HEK293T (cell line): ENCODE results near the gene CEP85L.

ENCODE experiments used
- CTCF ChIA-PET: fragments of 350-600 bp; formaldehyde crosslinking; extraction: SDS; loops from one replicate; lab custom pipeline; 2021; ENCODE audit warnings: antibody characterized with exemption, inconsistent platforms; lab: Yijun Ruan, JAX
- POLR2A ChIA-PET: fragments of 350-600 bp; formaldehyde crosslinking; extraction: SDS; loops from one replicate; lab custom pipeline; 2020; ENCODE audit warnings: antibody characterized with exemption, inconsistent platforms; lab: Yijun Ruan, JAX
- DNase-seq: peaks from one replicate; pipeline ENCODE4 v3.0.0; 2012; ENCODE audit warnings: mixed read lengths; ENCODE audit errors: extremely low spot score
- ARNT ChIP-seq: fragments of 450-650 bp; IDR thresholded peaks from 2 replicates; pipeline ENCODE4 v1.6.1; 2017; ENCODE audit warnings: mild to moderate bottlenecking
- BHLHE40 ChIP-seq: fragments of 450-650 bp; IDR thresholded peaks from 2 replicates; pipeline ENCODE4 v1.6.1; 2016; ENCODE audit warnings: mild to moderate bottlenecking, moderate library complexity, borderline replicate concordance
- CTBP1 ChIP-seq: fragments of 450-650 bp; IDR thresholded peaks from 2 replicates; pipeline ENCODE4 v1.6.1; 2016; ENCODE audit warnings: borderline replicate concordance
- ELF4 ChIP-seq: fragments of 450-650 bp; IDR thresholded peaks from 2 replicates; pipeline ENCODE4 v1.6.1; 2017; ENCODE audit warnings: antibody characterized with exemption
- FOXA1 ChIP-seq: fragments of 450-650 bp; IDR thresholded peaks from 2 replicates; pipeline ENCODE4 v1.6.1; 2016; ENCODE audit warnings: mild to moderate bottlenecking
- FOXK2 ChIP-seq: fragments of 450-650 bp; IDR thresholded peaks from 2 replicates; pipeline ENCODE4 v1.6.1; 2016; ENCODE audit warnings: mild to moderate bottlenecking
- FOXM1 ChIP-seq: fragments of 450-650 bp; IDR thresholded peaks from 2 replicates; pipeline ENCODE4 v1.6.1; 2017; ENCODE audit warnings: mild to moderate bottlenecking, borderline replicate concordance
- HDGF ChIP-seq: fragments of 450-650 bp; IDR thresholded peaks from 2 replicates; pipeline ENCODE4 v1.6.1; 2017; ENCODE audit warnings: antibody characterized with exemption, borderline replicate concordance
- L3MBTL2 ChIP-seq: fragments of 450-650 bp; conservative IDR thresholded peaks from 2 replicates; pipeline ENCODE4 v1.6.1; 2016; ENCODE audit warnings: mild to moderate bottlenecking
- LEF1 ChIP-seq: fragments of 450-650 bp; IDR thresholded peaks from 2 replicates; pipeline ENCODE4 v1.6.1; 2017; ENCODE audit warnings: mild to moderate bottlenecking, borderline replicate concordance
- NFRKB ChIP-seq: fragments of 450-650 bp; IDR thresholded peaks from 2 replicates; pipeline ENCODE4 v1.6.1; 2016; ENCODE audit warnings: mild to moderate bottlenecking, moderate library complexity
- SP1 ChIP-seq: fragments of 450-650 bp; IDR thresholded peaks from 2 replicates; pipeline ENCODE4 v1.6.1; 2017
- SUZ12 ChIP-seq: fragments of 450-650 bp; IDR thresholded peaks from 2 replicates; pipeline ENCODE4 v1.6.1; 2016; ENCODE audit warnings: mild to moderate bottlenecking
- TARDBP ChIP-seq: fragments of 450-650 bp; IDR thresholded peaks from 2 replicates; pipeline ENCODE4 v1.6.1; 2016
- ZNF384 ChIP-seq: fragments of 450-650 bp; IDR thresholded peaks from 2 replicates; pipeline ENCODE4 v1.6.1; 2016
- TF ChIP-seq, protein P1 (sequence below): fragments of 450-650 bp; IDR thresholded peaks from 2 replicates; pipeline ENCODE4 v1.6.1; 2016

CEP85L gene

DNA sequence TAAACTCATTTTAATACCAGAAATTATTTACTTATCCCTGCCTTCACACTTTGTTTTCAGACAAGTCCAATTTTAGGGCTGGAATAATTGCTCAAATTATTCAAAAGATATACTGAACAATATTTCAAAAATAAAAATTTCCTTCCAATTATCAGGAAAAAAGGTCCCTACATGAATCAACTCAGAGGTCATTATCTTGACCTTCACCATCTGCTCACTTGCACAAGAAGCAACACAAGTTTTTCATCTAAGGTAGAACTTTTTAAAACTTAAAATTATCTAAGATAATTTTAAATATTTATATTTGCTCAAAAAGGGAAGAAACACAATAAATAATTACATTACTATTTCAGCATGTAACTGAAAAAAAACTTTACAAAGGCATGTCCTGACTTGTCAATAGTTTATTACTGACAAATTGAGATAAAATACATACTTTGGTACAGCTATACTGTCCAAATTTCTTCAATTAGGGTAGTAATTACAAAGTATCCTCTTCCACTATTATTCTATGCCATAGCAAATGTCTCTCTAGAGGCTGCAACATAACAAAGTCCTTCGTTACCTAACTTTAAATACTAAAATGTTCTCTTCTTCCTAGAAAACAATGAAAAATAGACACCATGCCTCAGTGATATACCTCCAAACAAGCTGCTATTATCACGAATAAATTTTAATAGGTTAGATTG, 2.4 kb downstream of the CEP85L start:
- no peak for TF ChIP-seq SUZ12
- TF ChIP-seq ZNF384, result no peak
- TF ChIP-seq FOXM1, result no peak
- no peak for TF ChIP-seq SP1
- no peak for TF ChIP-seq HDGF
- no peak for TF ChIP-seq ARNT
- DNase-seq, result no peak
- ChIA-PET POLR2A (no interaction called here), CTCF (no interaction called here)

DNA sequence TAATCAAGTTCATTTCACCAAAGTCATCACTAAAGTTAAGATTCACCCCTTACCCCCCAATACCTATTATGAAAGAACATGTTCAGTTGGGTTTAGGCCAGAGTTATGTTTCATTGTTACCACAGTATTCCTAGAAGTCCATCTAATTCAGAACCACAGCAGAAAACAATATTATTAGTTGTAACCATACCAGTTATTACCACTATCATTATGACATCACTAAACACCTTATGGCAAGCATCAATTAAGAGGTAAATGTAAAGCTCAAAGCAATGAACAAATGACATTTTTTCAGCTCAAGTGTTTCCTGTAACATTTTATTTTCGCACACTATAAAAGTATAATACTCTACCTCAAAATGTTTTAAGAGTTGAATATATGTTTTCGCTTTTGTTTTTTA, 4.4 kb downstream of the CEP85L start:
- CTCF ChIA-PET, result no interaction called here
- no peak for DNase-seq
- POLR2A ChIA-PET, result no interaction called here
- TF ChIP-seq L3MBTL2 (no peak), FOXM1 (no peak), SUZ12 (no peak), NFRKB (no peak), TARDBP (no peak), BHLHE40 (no peak), CTBP1 (no peak), FOXK2 (no peak), ARNT (no peak), FOXA1 (no peak), SP1 (no peak), ELF4 (no peak), HDGF (no peak), LEF1 (no peak), ZNF384 (no peak)
- TF ChIP-seq, protein P1, sequence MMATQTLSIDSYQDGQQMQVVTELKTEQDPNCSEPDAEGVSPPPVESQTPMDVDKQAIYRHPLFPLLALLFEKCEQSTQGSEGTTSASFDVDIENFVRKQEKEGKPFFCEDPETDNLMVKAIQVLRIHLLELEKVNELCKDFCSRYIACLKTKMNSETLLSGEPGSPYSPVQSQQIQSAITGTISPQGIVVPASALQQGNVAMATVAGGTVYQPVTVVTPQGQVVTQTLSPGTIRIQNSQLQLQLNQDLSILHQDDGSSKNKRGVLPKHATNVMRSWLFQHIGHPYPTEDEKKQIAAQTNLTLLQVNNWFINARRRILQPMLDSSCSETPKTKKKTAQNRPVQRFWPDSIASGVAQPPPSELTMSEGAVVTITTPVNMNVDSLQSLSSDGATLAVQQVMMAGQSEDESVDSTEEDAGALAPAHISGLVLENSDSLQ, result no peak

DNA sequence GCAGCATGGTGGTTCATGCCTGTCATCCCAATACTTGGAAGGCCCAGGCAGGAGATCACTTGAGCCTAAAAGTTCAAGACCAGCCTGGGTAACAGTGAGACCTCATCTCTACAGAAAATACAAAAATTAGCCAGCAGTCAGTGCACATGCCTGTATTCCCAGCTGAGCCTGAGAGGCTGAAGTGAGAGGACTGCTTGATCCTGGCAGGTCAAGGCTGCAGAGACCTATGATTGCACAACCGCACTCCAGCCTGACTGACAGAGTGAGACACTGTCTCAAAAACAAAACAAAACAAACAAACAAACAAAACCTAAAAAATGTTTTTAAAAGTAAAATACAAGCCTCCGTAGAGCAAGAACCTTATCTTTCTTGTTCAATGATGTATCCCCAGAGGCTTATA, 6.0 kb downstream of the CEP85L start:
- TF ChIP-seq, protein P1, result no peak
- TF ChIP-seq FOXM1, result no peak
- no peak for TF ChIP-seq SUZ12
- TF ChIP-seq NFRKB, result no peak
- TF ChIP-seq LEF1, result no peak
- TF ChIP-seq FOXK2, result no peak
- no peak for TF ChIP-seq ZNF384
- no peak for TF ChIP-seq ELF4
- TF ChIP-seq HDGF, result no peak
- no peak for DNase-seq
- CTCF ChIA-PET, result no interaction called here
- POLR2A ChIA-PET, result no interaction called here

DNA sequence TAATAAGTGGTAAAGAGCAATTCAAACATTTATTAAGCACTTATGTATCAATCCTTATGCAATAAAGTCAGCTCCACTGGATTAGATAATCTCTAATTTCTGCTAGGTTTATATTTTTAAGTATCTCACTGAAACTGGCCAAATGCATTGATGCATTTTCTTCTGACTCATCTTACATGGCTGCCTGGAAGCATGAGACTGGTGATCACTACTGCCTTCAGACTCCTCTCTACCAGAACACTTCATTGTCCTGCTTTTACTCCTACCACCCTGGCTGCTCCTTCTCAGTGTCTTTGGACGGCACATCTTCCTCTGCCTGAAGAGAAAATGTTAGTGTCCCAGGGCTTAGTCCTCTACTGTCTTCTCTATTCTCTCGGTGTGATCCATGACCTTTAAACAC, 7.4 kb downstream of the CEP85L start:
- no peak for DNase-seq
- POLR2A ChIA-PET, result no interaction called here
- TF ChIP-seq SUZ12 (no peak), HDGF (no peak)
- CTCF ChIA-PET, result no interaction called here

GRCh38 chr6:118641042-118641441, 10.3 kb downstream of the CEP85L start:
- CTCF ChIA-PET, result no interaction called here
- POLR2A ChIA-PET, result interaction anchor here (1.4 kb wide), 1 partner anchor 10 kb away, joined by 4 read pairs; the partner anchor contains the start of gene CEP85L
- TF ChIP-seq, protein P1, result no peak
- TF ChIP-seq LEF1 (no peak), ARNT (no peak), SP1 (no peak), CTBP1 (no peak), NFRKB (no peak), HDGF (no peak), FOXM1 (no peak)
- DNase-seq, result no peak

DNA sequence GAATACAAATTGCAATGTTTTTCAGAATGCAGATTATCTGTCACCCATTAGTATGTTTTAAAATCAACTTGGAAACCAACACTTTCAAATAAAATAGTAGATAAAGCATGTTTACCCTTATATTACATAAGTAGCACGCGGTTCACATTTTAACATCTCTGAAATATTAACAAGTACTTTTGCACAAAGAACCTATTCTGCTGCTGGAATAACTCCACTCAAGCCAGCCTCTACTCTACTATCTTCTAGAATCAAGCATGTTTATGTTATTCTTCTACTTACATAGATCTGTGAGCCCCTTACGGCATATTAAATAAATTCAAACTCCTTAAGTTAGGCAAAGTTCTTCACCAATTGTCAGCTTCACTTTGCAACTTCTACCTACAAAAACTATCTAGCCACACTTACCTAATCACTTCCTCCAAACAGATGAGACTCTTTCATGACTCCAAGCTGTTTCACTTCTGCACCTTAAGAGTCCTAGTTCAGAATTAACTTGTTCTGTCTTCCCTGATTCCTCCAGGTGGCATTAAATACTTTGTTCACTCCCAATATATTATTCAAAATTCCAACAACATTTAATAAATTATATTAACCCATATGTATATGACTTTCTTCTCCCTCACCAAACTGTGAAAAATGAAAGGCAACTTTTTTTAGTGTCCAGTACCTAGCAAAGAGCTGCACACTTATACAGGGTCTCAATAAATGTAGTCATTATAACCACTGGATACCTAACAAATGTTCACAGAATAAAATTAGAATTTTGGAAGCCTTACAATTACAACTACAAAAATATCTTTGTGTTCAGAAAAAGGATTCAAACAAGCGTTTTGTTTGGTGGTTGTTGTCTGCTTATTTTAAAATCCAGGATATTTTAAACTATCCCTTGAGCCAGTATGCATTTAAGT, 12.1 kb downstream of the CEP85L start:
- ChIA-PET POLR2A (no interaction called here), CTCF (no interaction called here)
- TF ChIP-seq CTBP1, result no peak
- DNase-seq, result no peak

DNA sequence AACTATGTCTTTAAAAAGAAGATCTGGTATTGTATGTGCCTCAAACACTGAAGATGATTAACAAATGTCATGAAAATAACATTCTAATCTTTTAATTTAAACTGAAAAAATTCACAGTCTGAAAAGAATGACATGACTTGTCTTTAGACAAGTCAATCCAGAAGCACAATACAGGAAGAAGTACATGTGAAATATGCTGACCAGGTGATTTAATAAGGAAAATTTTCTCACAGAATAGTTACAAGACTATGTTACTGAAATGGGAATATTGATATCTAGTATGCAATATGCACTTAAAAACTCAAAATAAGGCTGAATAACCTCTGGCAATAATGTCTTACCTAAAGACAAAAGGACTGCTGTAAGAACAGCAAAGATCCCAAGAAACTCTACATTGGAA, 13.1 kb downstream of the CEP85L start:
- ChIA-PET POLR2A (no interaction called here), CTCF (no interaction called here)
- TF ChIP-seq TARDBP (no peak), SUZ12 (no peak), SP1 (no peak), L3MBTL2 (no peak), FOXM1 (no peak), CTBP1 (no peak), BHLHE40 (no peak), LEF1 (no peak), FOXA1 (no peak), NFRKB (no peak), ARNT (no peak), ZNF384 (no peak), FOXK2 (no peak), HDGF (no peak), ELF4 (no peak)
- TF ChIP-seq, protein P1, result no peak
- DNase-seq, result no peak
